GM23338 (cell line): ENCODE data around the gene FGGY.

Experiments
- CREB1 ChIP-seq: fragments of 250-450 bp; sonication (Bioruptor Pico); IDR thresholded peaks from 2 replicates; pipeline ENCODE4 v1.5.0; 2020; ENCODE audit warnings: low read depth, mild to moderate bottlenecking, moderate library complexity
- EZH2 ChIP-seq: fragments of 200-600 bp; sonication (generic); IDR thresholded peaks from one replicate; pipeline ENCODE4 v1.8.0; 2017; ENCODE audit warnings: antibody characterized with exemption, mild to moderate bottlenecking, low read depth; ENCODE audit not compliant: unreplicated experiment
- POLR2AphosphoS5 ChIP-seq: IDR thresholded peaks from 2 replicates; pipeline ENCODE4 v1.6.1; 2016; ENCODE audit warnings: antibody characterized with exemption, low read depth
- ZNF114 ChIP-seq: fragments of 250-450 bp; sonication (Bioruptor Pico); IDR thresholded peaks from 2 replicates; pipeline ENCODE4 v1.5.0; 2020; ENCODE audit warnings: mild to moderate bottlenecking, moderate library complexity
- TF ChIP-seq, protein P1 (sequence below), 2 experiments: fragments of 200-600 bp in 1 of 2; sonication (generic) in 1 of 2; conservative IDR thresholded peaks; 2 replicates each; pipeline versions ENCODE4 v1.5.1 to v1.6.1; 2016 to 2017; ENCODE audit warnings: antibody characterized with exemption in 2 of 2, low read depth in 2 of 2, mild to moderate bottlenecking in 2 of 2, moderate library complexity in 1 of 2
- TF ChIP-seq, protein P2 (sequence below): IDR thresholded peaks from one replicate; pipeline ENCODE4 v1.6.1; 2018; ENCODE audit warnings: antibody characterized with exemption; ENCODE audit not compliant: unreplicated experiment

DNA sequence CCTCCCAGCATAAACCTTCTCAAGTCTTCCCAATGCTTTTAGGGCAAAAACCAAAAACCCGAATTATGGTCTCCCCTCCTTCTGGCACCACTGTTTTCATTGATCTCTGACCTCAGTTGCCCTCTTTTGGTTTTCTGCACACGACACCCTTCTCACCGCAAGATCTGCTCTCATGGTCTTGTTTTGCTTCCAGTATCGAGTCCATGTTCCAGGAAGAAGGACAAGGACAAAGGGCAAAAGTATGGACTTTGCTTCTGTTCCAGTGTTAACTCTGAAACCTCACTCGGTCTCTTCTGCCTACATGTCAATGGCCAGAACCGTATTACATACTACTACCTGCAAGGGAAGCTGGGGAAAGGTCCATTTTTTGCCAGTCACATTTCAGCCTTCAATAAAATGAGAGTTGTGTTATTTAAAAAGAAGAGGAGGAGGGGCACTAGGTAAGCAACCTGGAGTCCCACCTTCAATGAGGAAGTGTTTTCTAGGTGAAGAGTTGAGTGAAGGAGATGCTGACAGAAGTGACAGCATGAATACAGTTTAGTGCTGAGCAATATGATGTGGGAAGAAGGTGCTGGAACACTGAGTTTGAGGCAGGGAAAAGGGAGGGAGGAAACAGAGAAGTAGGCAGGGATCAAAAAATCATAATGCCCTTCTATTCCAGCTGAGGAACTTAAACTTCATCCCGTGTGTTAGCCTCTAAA, 183.4 kb downstream of the FGGY start:
- TF ChIP-seq, protein P1, sequence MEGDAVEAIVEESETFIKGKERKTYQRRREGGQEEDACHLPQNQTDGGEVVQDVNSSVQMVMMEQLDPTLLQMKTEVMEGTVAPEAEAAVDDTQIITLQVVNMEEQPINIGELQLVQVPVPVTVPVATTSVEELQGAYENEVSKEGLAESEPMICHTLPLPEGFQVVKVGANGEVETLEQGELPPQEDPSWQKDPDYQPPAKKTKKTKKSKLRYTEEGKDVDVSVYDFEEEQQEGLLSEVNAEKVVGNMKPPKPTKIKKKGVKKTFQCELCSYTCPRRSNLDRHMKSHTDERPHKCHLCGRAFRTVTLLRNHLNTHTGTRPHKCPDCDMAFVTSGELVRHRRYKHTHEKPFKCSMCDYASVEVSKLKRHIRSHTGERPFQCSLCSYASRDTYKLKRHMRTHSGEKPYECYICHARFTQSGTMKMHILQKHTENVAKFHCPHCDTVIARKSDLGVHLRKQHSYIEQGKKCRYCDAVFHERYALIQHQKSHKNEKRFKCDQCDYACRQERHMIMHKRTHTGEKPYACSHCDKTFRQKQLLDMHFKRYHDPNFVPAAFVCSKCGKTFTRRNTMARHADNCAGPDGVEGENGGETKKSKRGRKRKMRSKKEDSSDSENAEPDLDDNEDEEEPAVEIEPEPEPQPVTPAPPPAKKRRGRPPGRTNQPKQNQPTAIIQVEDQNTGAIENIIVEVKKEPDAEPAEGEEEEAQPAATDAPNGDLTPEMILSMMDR (conservative IDR thresholded peaks at IDR 0.05; ENCODE audit: low read depth in 2 of 2): no peak
- TF ChIP-seq ZNF114 (CRISPR knock-in tag) (no peak), EZH2 (no peak), CREB1 (CRISPR knock-in tag) (no peak), POLR2AphosphoS5 (no peak)
- TF ChIP-seq, protein P2, sequence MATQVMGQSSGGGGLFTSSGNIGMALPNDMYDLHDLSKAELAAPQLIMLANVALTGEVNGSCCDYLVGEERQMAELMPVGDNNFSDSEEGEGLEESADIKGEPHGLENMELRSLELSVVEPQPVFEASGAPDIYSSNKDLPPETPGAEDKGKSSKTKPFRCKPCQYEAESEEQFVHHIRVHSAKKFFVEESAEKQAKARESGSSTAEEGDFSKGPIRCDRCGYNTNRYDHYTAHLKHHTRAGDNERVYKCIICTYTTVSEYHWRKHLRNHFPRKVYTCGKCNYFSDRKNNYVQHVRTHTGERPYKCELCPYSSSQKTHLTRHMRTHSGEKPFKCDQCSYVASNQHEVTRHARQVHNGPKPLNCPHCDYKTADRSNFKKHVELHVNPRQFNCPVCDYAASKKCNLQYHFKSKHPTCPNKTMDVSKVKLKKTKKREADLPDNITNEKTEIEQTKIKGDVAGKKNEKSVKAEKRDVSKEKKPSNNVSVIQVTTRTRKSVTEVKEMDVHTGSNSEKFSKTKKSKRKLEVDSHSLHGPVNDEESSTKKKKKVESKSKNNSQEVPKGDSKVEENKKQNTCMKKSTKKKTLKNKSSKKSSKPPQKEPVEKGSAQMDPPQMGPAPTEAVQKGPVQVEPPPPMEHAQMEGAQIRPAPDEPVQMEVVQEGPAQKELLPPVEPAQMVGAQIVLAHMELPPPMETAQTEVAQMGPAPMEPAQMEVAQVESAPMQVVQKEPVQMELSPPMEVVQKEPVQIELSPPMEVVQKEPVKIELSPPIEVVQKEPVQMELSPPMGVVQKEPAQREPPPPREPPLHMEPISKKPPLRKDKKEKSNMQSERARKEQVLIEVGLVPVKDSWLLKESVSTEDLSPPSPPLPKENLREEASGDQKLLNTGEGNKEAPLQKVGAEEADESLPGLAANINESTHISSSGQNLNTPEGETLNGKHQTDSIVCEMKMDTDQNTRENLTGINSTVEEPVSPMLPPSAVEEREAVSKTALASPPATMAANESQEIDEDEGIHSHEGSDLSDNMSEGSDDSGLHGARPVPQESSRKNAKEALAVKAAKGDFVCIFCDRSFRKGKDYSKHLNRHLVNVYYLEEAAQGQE: no peak
